ENCODE data around the gene WDR37. TPM values are rescaled to one million over a fixed set of nuclear protein-coding genes. Genes with fewer than 3 reads are reported as not detected.

The WDR37 gene
- total and polyA plus RNA-seq, 10 of the 15 experiments (the other 5 are each of a cell fraction or from before 2014, with no cell fraction given) = 1.9 to 11.1 (median 7.1) TPM

GRCh38 chr10:1152386-1153250 is 96.4 kb downstream of the WDR37 start (continued):
- TF ChIP-seq CUX1 (IDR thresholded peaks at IDR 0.05; ENCODE audit: insufficient replicate concordance, low read depth, low read length) (no peak), MEF2B (IDR thresholded peaks at IDR 0.05; ENCODE audit: partially characterized antibody, poor library complexity, severe bottlenecking) (no peak)

- ChIA-PET SMC1A (ENCODE audit: uncharacterized antibody, unreplicated experiment) (no interaction called here), CTCF (no interaction called here), RAD21 (ENCODE audit: unreplicated experiment) (no interaction called here), POLR2A (no interaction called here)
- Histone ChIP-seq H4K20me1 (ENCODE audit: control insufficient read depth, insufficient read depth) (no peaks in the 10 kb centered on the region), H3K36me3 (ENCODE audit: control insufficient read depth in 2 of 2, insufficient read depth in 2 of 2, low read length in 1 of 2) (no peaks in the 10 kb centered on the region), H3K4me2 (ENCODE audit: control insufficient read depth, insufficient read depth) (no peak overlapping the region), H3K79me2 (ENCODE audit: control insufficient read depth, insufficient read depth, low read length) (no peaks in the 10 kb centered on the region), H3K4me3 (no peak overlapping the region), H3K9me3 (replicated peaks; ENCODE audit: control insufficient read depth, insufficient read depth, low read length) (no peaks in the 10 kb centered on the region), H2AFZ (ENCODE audit: control insufficient read depth, low read depth, low read length) (no peak overlapping the region), H3K27me3 (replicated peaks in 1 of 2; ENCODE audit: control insufficient read depth in 2 of 2, insufficient read depth in 2 of 2, low read length in 1 of 2) (no peaks in the 10 kb centered on the region; a peak in 1 of 4 replicates), H3K27ac (ENCODE audit: control insufficient read depth, insufficient read depth) (no peak overlapping the region), H3K9ac (ENCODE audit: control insufficient read depth, insufficient read depth, low read length) (no peak overlapping the region), H3K4me1 (ENCODE audit: control insufficient read depth, insufficient read depth, low read length) (no peaks in the 10 kb centered on the region)
- in situ Hi-C loops (cut with MboI) = no loop called here
- ATAC-seq (no peak), DNase-seq (ENCODE audit: low read depth, low spot score) (no peak), FAIRE-seq (no peak)
- TF ChIP-seq HCFC1 (IDR thresholded peaks at IDR 0.05; ENCODE audit: low read length) (no peak), PKNOX1 (IDR thresholded peaks at IDR 0.05) (no peak), IKZF2 (IDR thresholded peaks at IDR 0.05) (no peak), TCF12 (IDR thresholded peaks at IDR 0.05; ENCODE audit: low read depth, low read length) (no peak)
- WGBS (ENCODE audit: insufficient coverage, insufficient replicate concordance, low lambda C conversion rate, missing lambda C conversion rate) = 26% methylated on average over 6 of the region's 6 CpGs
- intact Hi-C loops (cut with micrococcal nuclease; ENCODE audit: unreplicated experiment) = no loop called here
- BruUV-seq (replicated peaks) = no TSS peak
Observed at GRCh38 chr10:1153251-1153763, 97.1 kb downstream of the WDR37 start.

Measured in GM12878 (cell line).